Measurements from ENCODE around the gene PRR11. TPM values are rescaled to one million over a fixed set of nuclear protein-coding genes. Genes with fewer than 3 reads are reported as not detected.

PRR11 gene
- total RNA-seq, 1 experiment from 2014 or later, result 90.4 TPM

- TF ChIP-seq, protein P1, sequence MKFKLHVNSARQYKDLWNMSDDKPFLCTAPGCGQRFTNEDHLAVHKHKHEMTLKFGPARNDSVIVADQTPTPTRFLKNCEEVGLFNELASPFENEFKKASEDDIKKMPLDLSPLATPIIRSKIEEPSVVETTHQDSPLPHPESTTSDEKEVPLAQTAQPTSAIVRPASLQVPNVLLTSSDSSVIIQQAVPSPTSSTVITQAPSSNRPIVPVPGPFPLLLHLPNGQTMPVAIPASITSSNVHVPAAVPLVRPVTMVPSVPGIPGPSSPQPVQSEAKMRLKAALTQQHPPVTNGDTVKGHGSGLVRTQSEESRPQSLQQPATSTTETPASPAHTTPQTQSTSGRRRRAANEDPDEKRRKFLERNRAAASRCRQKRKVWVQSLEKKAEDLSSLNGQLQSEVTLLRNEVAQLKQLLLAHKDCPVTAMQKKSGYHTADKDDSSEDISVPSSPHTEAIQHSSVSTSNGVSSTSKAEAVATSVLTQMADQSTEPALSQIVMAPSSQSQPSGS (CRISPR knock-in tag; IDR thresholded peaks at IDR 0.05; ENCODE audit: borderline replicate concordance, low read depth), result no peak
- TF ChIP-seq ZMAT4 (CRISPR knock-in tag; IDR thresholded peaks at IDR 0.05) (no peak), RELA (CRISPR knock-in tag; IDR thresholded peaks at IDR 0.05; ENCODE audit: borderline replicate concordance) (no peak), ZBTB21 (CRISPR knock-in tag; IDR thresholded peaks at IDR 0.05; ENCODE audit: borderline replicate concordance) (no peak), ZNF425 (CRISPR knock-in tag; conservative IDR thresholded peaks at IDR 0.05) (no peak), MXD4 (CRISPR knock-in tag; IDR thresholded peaks at IDR 0.05; ENCODE audit: borderline replicate concordance) (no peak), ZNF281 (CRISPR knock-in tag; IDR thresholded peaks at IDR 0.05) (no peak), ZNF416 (CRISPR knock-in tag; IDR thresholded peaks at IDR 0.05) (no peak), ZNF219 (CRISPR knock-in tag; IDR thresholded peaks at IDR 0.05; ENCODE audit: borderline replicate concordance) (no peak), ELF4 (CRISPR knock-in tag; IDR thresholded peaks at IDR 0.05; ENCODE audit: low read depth) (no peak), KAT7 (CRISPR knock-in tag; IDR thresholded peaks at IDR 0.05; ENCODE audit: borderline replicate concordance) (no peak), GTF2I (CRISPR knock-in tag; conservative IDR thresholded peaks at IDR 0.05) (no peak), FOXK1 (CRISPR knock-in tag; IDR thresholded peaks at IDR 0.05) (no peak)
- TF ChIP-seq, protein P2, sequence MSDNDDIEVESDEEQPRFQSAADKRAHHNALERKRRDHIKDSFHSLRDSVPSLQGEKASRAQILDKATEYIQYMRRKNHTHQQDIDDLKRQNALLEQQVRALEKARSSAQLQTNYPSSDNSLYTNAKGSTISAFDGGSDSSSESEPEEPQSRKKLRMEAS (CRISPR knock-in tag; IDR thresholded peaks at IDR 0.05), result no peak
- TF ChIP-seq, protein P3, sequence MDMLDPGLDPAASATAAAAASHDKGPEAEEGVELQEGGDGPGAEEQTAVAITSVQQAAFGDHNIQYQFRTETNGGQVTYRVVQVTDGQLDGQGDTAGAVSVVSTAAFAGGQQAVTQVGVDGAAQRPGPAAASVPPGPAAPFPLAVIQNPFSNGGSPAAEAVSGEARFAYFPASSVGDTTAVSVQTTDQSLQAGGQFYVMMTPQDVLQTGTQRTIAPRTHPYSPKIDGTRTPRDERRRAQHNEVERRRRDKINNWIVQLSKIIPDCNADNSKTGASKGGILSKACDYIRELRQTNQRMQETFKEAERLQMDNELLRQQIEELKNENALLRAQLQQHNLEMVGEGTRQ (CRISPR knock-in tag; IDR thresholded peaks at IDR 0.05), result no peak
- Mint-ChIP-seq H3K27me3 (ENCODE audit: low read depth) (no peaks in the 10 kb centered on the region), H3K4me3 (no peak overlapping the region), H3K36me3 (peaks cover 24% of the 10 kb centered on the region), H3K4me1 (0 out of 2 replicates have a peak, but pooled peaks cover 4% of the 10 kb centered on the region), H3K9me3 (no peaks in the 10 kb centered on the region), H3K27ac (no peak overlapping the region)
- POLR2A ChIA-PET, result no interaction called here
- DNase-seq (ENCODE audit: low spot score) (no peak), ATAC-seq (no peak)
- CTCF ChIA-PET, result no interaction called here
Measured at GRCh38 chr17:59111539-59111938, 44.0 kb upstream of the PRR11 start.

- TF ChIP-seq TP53 (CRISPR knock-in tag; IDR thresholded peaks at IDR 0.05), result no peak
- TF ChIP-seq ZNF423 (CRISPR knock-in tag; IDR thresholded peaks at IDR 0.05), result no peak
- TF ChIP-seq ZNF232 (CRISPR knock-in tag; IDR thresholded peaks at IDR 0.05), result no peak
- TF ChIP-seq JUN (CRISPR knock-in tag; IDR thresholded peaks at IDR 0.05), result no peak
- no peak for TF ChIP-seq RELA (CRISPR knock-in tag; IDR thresholded peaks at IDR 0.05; ENCODE audit: borderline replicate concordance)
- TF ChIP-seq ZNF138 (CRISPR knock-in tag; conservative IDR thresholded peaks at IDR 0.05), result no peak
- TF ChIP-seq, protein P2 (CRISPR knock-in tag; IDR thresholded peaks at IDR 0.05), result no peak
- TF ChIP-seq, protein P4, sequence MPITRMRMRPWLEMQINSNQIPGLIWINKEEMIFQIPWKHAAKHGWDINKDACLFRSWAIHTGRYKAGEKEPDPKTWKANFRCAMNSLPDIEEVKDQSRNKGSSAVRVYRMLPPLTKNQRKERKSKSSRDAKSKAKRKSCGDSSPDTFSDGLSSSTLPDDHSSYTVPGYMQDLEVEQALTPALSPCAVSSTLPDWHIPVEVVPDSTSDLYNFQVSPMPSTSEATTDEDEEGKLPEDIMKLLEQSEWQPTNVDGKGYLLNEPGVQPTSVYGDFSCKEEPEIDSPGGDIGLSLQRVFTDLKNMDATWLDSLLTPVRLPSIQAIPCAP (CRISPR knock-in tag; IDR thresholded peaks at IDR 0.05), result no peak
- no peak for ATAC-seq
Measured at GRCh38 chr17:59115474-59115873, 40.1 kb upstream of the PRR11 start.

More at GRCh38 chr17:59115474-59115873, 40.1 kb upstream of the PRR11 start:
- Mint-ChIP-seq H3K36me3 (peaks cover 39% of the 10 kb centered on the region), H3K4me3 (no peak overlapping the region), H3K4me1 (no peaks in the 10 kb centered on the region), H3K9me3 (no peaks in the 10 kb centered on the region), H3K27me3 (ENCODE audit: low read depth) (no peaks in the 10 kb centered on the region), H3K27ac (no peak overlapping the region)
- POLR2A ChIA-PET, result no interaction called here
- DNase-seq (ENCODE audit: low spot score), result no peak
- CTCF ChIA-PET, result no interaction called here
